ENCODE measurements around the gene MAPK7. TPM values are rescaled to one million over a fixed set of nuclear protein-coding genes. Genes with fewer than 3 reads are reported as not detected.

The MAPK7 gene
- total RNA-seq, 1 experiment from 2014 or later, result 23.3 TPM

DNA sequence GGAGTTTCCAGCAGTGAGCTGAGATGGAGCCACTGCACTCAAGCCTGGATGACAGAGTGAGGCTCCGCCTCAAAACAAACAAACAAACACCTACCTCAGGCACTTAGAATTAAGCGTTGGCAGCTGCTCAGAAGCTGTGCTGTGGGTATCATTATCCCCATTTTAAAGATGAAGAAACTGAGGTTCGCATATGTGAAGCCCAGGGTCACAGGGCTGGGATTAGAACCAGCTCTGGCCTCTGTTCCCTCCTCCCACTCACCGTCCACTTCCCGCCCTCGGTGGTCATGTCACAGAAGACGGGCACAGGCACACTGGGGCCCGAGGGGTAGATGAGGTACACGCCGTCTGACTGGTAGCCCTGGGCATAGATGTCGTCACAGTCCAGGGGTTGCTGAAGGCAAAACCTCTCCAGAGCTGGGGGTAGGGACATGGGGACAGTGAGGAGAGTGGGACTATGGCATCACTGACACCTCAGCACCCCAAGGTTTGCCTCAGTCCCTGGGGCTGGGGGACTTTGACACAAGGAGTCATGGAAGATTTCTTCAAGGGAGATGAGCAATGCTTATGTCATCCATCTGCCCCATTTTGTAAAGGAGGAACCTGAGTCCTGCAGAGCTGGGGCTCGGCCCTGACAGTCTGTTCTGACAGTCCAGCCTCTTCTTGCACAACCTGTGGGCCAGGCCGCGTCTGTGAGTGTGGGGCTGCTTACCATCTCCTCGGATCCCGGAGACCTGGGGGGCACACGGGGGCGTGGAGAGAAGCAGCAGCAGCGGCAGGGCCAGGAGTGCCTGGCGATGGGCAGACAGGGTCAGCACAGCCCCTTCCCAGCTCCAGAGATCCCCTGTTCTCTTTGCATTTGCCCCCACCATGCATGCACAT, 8.0 kb downstream of the MAPK7 start:
- no peaks in the 10 kb centered on the region for H3K79me2 ChIP-seq (ENCODE audit: low read depth)
- no peaks in the 10 kb centered on the region for H4K20me1 ChIP-seq (ENCODE audit: insufficient read depth)
- ChIA-PET POLR2A (ENCODE audit: unreplicated experiment) (interaction anchor here (0.6 to 2.1 kb wide), 3 partner anchors 9 to 503 kb away, joined by 8 to 21 read pairs (median 13); partner anchors contain the start of gene MAPK7), CTCF (no interaction called here)
- no peak overlapping the region for H3K4me3 ChIP-seq
- no peak overlapping the region for H2AFZ ChIP-seq
- no peak overlapping the region for H3K4me2 ChIP-seq
- no peaks in the 10 kb centered on the region for H3K9me3 ChIP-seq (ENCODE audit: insufficient read depth, low read depth)
- DNase-seq, result peak in 1 of 2 experiments; percentile 56
- H3F3A ChIP-seq (ENCODE audit: insufficient read depth, low read depth), result peaks cover 20% of the 10 kb centered on the region; the same call in 1 of the 2 replicates
- no TSS peak for BruUV-seq (replicated peaks)
- no peak overlapping the region for H3K27ac ChIP-seq
- H3K4me1 ChIP-seq (replicated peaks; ENCODE audit: insufficient read depth), result peaks cover 15% of the 10 kb centered on the region
- TF ChIP-seq EZH2 (IDR thresholded peaks at IDR 0.05; ENCODE audit: low read depth), result no peak
- TF ChIP-seq, protein P1, sequence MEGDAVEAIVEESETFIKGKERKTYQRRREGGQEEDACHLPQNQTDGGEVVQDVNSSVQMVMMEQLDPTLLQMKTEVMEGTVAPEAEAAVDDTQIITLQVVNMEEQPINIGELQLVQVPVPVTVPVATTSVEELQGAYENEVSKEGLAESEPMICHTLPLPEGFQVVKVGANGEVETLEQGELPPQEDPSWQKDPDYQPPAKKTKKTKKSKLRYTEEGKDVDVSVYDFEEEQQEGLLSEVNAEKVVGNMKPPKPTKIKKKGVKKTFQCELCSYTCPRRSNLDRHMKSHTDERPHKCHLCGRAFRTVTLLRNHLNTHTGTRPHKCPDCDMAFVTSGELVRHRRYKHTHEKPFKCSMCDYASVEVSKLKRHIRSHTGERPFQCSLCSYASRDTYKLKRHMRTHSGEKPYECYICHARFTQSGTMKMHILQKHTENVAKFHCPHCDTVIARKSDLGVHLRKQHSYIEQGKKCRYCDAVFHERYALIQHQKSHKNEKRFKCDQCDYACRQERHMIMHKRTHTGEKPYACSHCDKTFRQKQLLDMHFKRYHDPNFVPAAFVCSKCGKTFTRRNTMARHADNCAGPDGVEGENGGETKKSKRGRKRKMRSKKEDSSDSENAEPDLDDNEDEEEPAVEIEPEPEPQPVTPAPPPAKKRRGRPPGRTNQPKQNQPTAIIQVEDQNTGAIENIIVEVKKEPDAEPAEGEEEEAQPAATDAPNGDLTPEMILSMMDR (conservative IDR thresholded peaks at IDR 0.05), result no peak
- H3K36me3 ChIP-seq (ENCODE audit: low read depth), result 0 out of 2 replicates have a peak, but pooled peaks cover 12% of the 10 kb centered on the region
- H3K9me2 ChIP-seq (ENCODE audit: insufficient read depth), result no peaks in the 10 kb centered on the region
- intact Hi-C loops (cut with micrococcal nuclease; ENCODE audit: unreplicated experiment), result no loop called here
- no peaks in the 10 kb centered on the region for H3K27me3 ChIP-seq (ENCODE audit: insufficient read depth, low read depth)

DNA sequence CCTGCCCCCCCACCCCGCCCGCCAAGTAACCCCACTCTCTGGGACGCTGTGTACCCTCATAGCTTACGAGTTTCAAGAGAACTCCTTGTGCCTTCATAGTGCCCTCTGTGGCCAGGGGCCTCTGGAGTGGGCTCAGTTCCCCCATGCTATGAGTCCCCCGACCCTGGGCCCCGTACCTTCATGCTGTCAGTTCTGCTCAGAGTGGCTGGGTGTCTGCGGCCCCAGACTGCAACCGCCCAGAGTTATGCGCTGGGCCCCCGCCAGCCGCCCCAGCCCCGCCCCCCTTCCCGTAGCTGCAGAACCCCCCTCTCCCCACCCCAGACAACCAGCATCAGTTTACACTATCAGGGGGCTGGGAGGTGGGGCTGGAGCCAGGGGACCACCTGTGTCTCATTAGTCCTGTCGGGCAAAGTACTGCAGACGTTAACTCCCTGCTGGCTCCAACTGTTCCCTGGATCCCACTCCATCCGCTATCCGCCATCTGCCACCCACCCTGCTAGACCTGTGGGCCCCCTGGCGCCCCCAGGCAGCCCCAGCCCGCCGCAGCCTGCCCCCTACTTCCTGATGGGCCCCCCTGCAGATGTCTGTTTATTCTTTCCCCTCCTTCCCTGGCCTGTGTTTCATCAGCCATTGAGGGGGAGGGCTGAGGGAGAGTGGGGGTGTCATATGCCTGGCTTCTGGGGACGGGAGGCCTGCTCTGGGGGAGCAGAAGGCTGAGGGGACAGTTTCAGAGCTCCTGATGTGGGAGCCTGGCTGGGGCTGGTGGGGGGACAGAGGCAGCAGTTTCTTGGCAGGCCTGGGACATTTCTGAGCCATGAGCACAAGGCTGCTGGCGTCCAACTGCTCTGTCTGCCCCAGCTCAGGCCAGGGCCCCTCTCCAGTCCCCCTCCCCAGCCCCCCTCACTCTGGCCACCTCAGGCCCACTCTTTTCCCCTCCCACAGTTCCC, 8.9 kb downstream of the MAPK7 start, which contains the start of gene MFAP4:
Gene MFAP4, minus strand, starts transcription at position 217 of the 947 bp plus-strand sequence. Its CDS starts 35 bp downstream, at position 182.
- no peaks in the 10 kb centered on the region for H3K9me3 ChIP-seq (ENCODE audit: insufficient read depth, low read depth)
- H3K79me2 ChIP-seq (ENCODE audit: low read depth), result no peaks in the 10 kb centered on the region
- no peaks in the 10 kb centered on the region for H4K20me1 ChIP-seq (ENCODE audit: insufficient read depth)
- no peaks in the 10 kb centered on the region for H3K9me2 ChIP-seq (ENCODE audit: insufficient read depth)
- H3K4me2 ChIP-seq, result peak within 1 kb of the TSS; percentile 10; the same call in 1 of the 2 replicates
- no peak for DNase-seq
- peaks cover 15% of the 10 kb centered on the region for H3K4me1 ChIP-seq (replicated peaks; ENCODE audit: insufficient read depth)
- POLR2A ChIA-PET (ENCODE audit: unreplicated experiment), result interaction anchor here (0.6 to 2.1 kb wide), 2 partner anchors 9 to 25 kb away, joined by 3 to 21 read pairs; partner anchors contain the start of genes B9D1 and MAPK7
- BruUV-seq (replicated peaks), result no TSS peak
- H2AFZ ChIP-seq, result no peak within 1 kb of the TSS
- 0 out of 2 replicates have a peak, but pooled peaks cover 11% of the 10 kb centered on the region for H3K36me3 ChIP-seq (ENCODE audit: low read depth)
- H3K4me3 ChIP-seq, result no peak within 1 kb of the TSS
- CTCF ChIA-PET, result no interaction called here
- peaks cover 20% of the 10 kb centered on the region; the same call in 1 of the 2 replicates for H3F3A ChIP-seq (ENCODE audit: insufficient read depth, low read depth)
- H3K27me3 ChIP-seq (ENCODE audit: insufficient read depth, low read depth), result no peaks in the 10 kb centered on the region
- intact Hi-C loops (cut with micrococcal nuclease; ENCODE audit: unreplicated experiment), result no loop called here
- no peak within 1 kb of the TSS for H3K27ac ChIP-seq
- TF ChIP-seq EZH2 (IDR thresholded peaks at IDR 0.05; ENCODE audit: low read depth), result no peak
- TF ChIP-seq, protein P1 (conservative IDR thresholded peaks at IDR 0.05), result no peak
